Heart right ventricle (tissue), 16 donors: ENCODE results near the gene TTBK1. TPM values are rescaled to one million over a fixed set of nuclear protein-coding genes. Genes with fewer than 3 reads are reported as not detected.

ENCODE experiments used
- ATAC-seq, 8 donors: fragments of 200-7000 bp; cut with Tn5 transposase; one replicate each; pipeline ENCODE4 v1.9.1; 2020; ENCODE audit warnings: mild to moderate bottlenecking in 8 of 8, moderate library complexity in 8 of 8, moderate number of reproducible peaks in 1 of 8
- DNase-seq, 2 donors: peaks; one replicate each; pipeline ENCODE4 v3.0.0-alpha.2; 2020
- H3K27ac ChIP-seq, 10 donors: fragments of 200-600 bp; sonication (generic) in 2 of 10; one replicate each; pipeline versions ENCODE4 v1.5.0 to v1.8.0; 2020 to 2022; ENCODE audit warnings: mild to moderate bottlenecking in 3 of 10
- H3K27me3 ChIP-seq, 7 donors: fragments of 200-600 bp; one replicate each; pipeline ENCODE4 v1.8.0; 2021 to 2022; ENCODE audit warnings: mild to moderate bottlenecking in 2 of 7
- H3K36me3 ChIP-seq, 9 donors: fragments of 200-600 bp; sonication (generic) in 1 of 9; one replicate each; pipeline versions ENCODE4 v1.5.0 to v1.8.0; 2020 to 2022; ENCODE audit warnings: mild to moderate bottlenecking in 2 of 9
- H3K4me1 ChIP-seq, 9 donors: fragments of 200-600 bp; sonication (generic) in 1 of 9; one replicate each; pipeline versions ENCODE4 v1.5.0 to v1.8.0; 2020 to 2022; ENCODE audit warnings: mild to moderate bottlenecking in 4 of 9
- H3K4me3 ChIP-seq, 10 donors: fragments of 200-600 bp; sonication (generic) in 2 of 10; one replicate each; pipeline versions ENCODE4 v1.5.0 to v1.8.0; 2020 to 2022; ENCODE audit warnings: mild to moderate bottlenecking in 7 of 10, moderate library complexity in 2 of 10
- H3K9me3 ChIP-seq, 11 donors: fragments of 200-600 bp in 10 of 11; sonication (generic) in 2 of 11; one replicate each; pipeline versions ENCODE4 v1.5.0 to v1.8.0; 2013 to 2022; ENCODE audit warnings: mild to moderate bottlenecking in 2 of 11, control low read depth in 1 of 11, moderate library complexity in 1 of 11
- WGBS, 2 donors: extraction: QIAGEN DNeasy Blood & Tissue Kit; methylation state at CpG; one replicate each; pipeline ENCODE4 v1.1.7; 2013; ENCODE audit warnings: inconsistent platforms in 1 of 2; 5-methylcytosine and 5-hydroxymethylcytosine counted together
- intact Hi-C, 10 donors: fragments of 100-400 bp; cut with DNase I; formaldehyde crosslinking; loops; one replicate each; pipeline versions ENCODE4 v1.11.1 to v1.14.2; 2022
- polyA plus RNA-seq, 2 donors: library from polyadenylated mRNA; stranded (reverse); fragments of 200-250 nt; gene quantifications; one replicate each; pipeline ENCODE4 v1.2.3, GENCODE V29; 2013
- total RNA-seq, 10 donors: library from RNA; stranded (reverse); fragmentation: NEBNext Ultra II Directional in 3 of 10; extraction: Animal tissue kit (Norgen Biotek cat#: 25700) in 3 of 10; gene quantifications; one replicate each; pipeline versions ENCODE4 v1.2.1 to v1.2.4, GENCODE V29; 2021 to 2023
- TF ChIP-seq, protein P1 (sequence below), 9 donors: fragments of 200-600 bp; sonication (generic) in 2 of 9; IDR thresholded peaks; one replicate each; pipeline versions ENCODE4 v1.5.0 to v1.8.0; 2021 to 2022; ENCODE audit warnings: antibody characterized with exemption in 9 of 9, mild to moderate bottlenecking in 5 of 9, moderate library complexity in 1 of 9
- donor health status: Arrhythmogenic right ventricular cardiomyopathy.
- donor health status: ischemic (EF 13 %, LVEDD 7.1; RV severe dilation, severe dysfunction).
- donor health status: healthy with polysubstance abuse.
- donor health status: DM: no; HTN: yes; CAD: no.
- donor health status: DM: no; HTN: no; CAD: no.
- donor health status: ischemic (EF 25% LVEDD 6.9; RV normal size, moderate dysfunction).
- donor health status: ischemic (EF 25% LVEDD 5.7; RV mildly dilated, moderate dysfunction).
- donor health status: healthy.
- donor health status: DM: yes; HTN: yes; CAD: no.
- donor health status: Ischemic cardiomyopathy.
- donor health status: ischemic (EF 35%, LVEDD 5.7; RV mildly dilated, moderate dysfunction).
- donor health status: nonischemic (EF 11% LVEDD 7.7; RV severe dilation, severe dysfunction).
- donor health status: DM: yes; HTN: yes; CAD: no.
- donor health status: PGD.
- donor health status: ischemic (EF 29% LVEDD 5.4; RV normal size, mild dysfunction).
- donor health status: nonischemic (EF 23%, LVEDD 6.1; RV moderate dilation, normal function).

Gene TTBK1
- total and polyA plus RNA-seq, 12 donors: 0.04 to 0.69 (median 0.29) TPM

DNA sequence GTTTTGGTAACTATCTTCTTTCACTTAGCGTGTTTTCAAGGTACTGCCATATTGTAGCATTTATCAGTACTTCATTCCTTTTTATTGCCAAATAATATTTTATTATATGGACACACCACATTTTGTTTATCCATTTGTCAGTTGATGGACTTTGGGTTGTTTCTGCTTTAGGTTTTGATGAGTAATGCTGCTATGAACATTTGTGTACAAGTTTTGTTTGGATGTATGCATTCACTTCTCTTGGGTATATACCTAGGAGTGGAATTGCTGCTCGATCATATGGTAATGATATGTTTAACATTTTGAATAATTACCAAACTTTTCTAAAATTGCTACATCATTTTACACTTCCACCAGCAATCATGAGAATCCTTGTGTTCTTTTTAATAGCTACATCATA lies 48.4 kb downstream of the TTBK1 start:
- Histone ChIP-seq H3K4me1 (no peaks in the 10 kb centered on the region), H3K27ac (no peak overlapping the region), H3K9me3 (no peaks in the 10 kb centered on the region), H3K36me3 (no peaks in the 10 kb centered on the region), H3K27me3 (peaks cover 0 to 2% (median 0%) of the 10 kb centered on the region in 7 donors), H3K4me3 (no peak overlapping the region)
- TF ChIP-seq, protein P1, sequence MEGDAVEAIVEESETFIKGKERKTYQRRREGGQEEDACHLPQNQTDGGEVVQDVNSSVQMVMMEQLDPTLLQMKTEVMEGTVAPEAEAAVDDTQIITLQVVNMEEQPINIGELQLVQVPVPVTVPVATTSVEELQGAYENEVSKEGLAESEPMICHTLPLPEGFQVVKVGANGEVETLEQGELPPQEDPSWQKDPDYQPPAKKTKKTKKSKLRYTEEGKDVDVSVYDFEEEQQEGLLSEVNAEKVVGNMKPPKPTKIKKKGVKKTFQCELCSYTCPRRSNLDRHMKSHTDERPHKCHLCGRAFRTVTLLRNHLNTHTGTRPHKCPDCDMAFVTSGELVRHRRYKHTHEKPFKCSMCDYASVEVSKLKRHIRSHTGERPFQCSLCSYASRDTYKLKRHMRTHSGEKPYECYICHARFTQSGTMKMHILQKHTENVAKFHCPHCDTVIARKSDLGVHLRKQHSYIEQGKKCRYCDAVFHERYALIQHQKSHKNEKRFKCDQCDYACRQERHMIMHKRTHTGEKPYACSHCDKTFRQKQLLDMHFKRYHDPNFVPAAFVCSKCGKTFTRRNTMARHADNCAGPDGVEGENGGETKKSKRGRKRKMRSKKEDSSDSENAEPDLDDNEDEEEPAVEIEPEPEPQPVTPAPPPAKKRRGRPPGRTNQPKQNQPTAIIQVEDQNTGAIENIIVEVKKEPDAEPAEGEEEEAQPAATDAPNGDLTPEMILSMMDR (IDR thresholded peaks at IDR 0.05): no peak
- ATAC-seq (no peak), DNase-seq (no peak)
- intact Hi-C loops: no loop called here
- 91 to 92% methylated on average over 2 of the region's 2 CpGs for WGBS, 2 donors

DNA sequence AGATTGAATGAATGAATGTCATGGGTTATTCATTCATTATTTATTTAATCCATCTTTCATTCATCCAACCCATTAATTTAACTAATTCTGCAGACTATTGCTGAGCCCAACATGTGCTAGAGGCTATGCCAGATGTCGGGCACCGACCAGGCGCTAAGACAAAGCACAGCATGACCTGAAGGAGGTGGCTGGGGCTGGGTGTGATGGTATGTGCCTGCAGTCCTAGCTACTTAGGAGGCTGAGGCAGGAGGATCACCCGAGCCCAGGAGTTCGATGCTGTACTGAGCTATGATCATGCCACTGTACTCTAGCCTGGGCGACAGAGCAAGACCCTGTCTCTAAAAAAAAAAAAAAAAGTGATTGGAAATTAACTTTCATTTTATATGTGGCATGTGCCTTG lies 49.1 kb downstream of the TTBK1 start:
- Histone ChIP-seq H3K27me3 (no peaks in the 10 kb centered on the region), H3K4me1 (peaks cover 0 to 1% (median 0%) of the 10 kb centered on the region in 9 donors), H3K9me3 (no peaks in the 10 kb centered on the region), H3K27ac (no peak overlapping the region), H3K4me3 (no peak overlapping the region), H3K36me3 (no peaks in the 10 kb centered on the region)
- ATAC-seq: no peak
- WGBS, 2 donors: 93 to 94% methylated on average over 6 of the region's 6 CpGs
- intact Hi-C loops: no loop called here
- no peak for DNase-seq
- TF ChIP-seq, protein P1 (IDR thresholded peaks at IDR 0.05): no peak

DNA sequence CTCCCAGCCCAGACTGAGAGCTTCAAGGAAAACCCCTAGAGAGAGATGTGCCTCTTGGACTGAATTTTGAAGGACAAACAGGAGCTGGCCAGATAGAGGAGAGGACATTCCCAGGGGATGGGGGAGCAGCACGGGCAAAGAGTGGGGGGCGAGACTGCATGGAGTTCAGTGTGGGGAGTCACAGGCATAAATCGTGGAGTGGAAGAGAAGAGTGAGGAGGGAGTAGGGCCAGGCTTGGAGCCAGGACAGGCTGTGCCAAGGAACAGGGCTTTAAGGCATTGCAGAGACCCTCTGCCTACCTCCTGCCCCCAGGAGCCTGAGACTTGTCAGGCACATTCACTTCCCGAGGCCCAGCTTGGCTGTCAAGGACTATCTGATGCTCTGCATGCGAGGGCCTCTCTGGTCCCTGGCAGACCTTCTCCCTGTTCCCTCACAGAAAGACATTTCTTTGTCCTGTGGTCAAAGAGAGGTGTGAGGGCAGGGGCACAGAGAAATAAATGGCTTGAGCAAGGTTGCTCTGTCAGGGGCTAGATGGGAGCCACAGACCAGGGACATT lies 49.6 kb downstream of the TTBK1 start:
- Histone ChIP-seq H3K4me1 (peaks cover 0 to 6% (median 0%) of the 10 kb centered on the region in 9 donors), H3K9me3 (no peaks in the 10 kb centered on the region), H3K36me3 (no peaks in the 10 kb centered on the region), H3K27me3 (peaks cover 0 to 5% (median 0%) of the 10 kb centered on the region in 7 donors), H3K4me3 (no peak overlapping the region), H3K27ac (no peak overlapping the region)
- WGBS, 2 donors: 75 to 77% methylated on average over 5 of the region's 5 CpGs
- no peak for ATAC-seq
- intact Hi-C loops: no loop called here
- TF ChIP-seq, protein P1 (IDR thresholded peaks at IDR 0.05): no peak
- DNase-seq: no peak

DNA sequence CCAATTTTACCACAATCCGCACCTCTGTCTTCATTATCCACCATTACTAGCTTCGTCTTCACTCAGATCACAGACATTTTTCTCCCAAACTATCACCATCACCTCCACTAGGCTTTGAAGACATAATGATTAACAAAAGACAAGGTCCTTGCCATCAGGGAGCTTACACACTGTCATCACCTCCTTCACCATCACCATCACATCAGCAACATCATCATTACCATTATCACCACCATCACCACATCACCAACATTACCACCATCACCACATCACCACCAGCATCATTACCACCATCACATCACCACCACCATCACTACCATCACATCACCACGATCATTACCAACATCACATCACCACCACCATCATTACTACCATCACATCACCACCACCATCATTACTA lies 50.4 kb downstream of the TTBK1 start:
- WGBS, 2 donors: 94% methylated on average over 3 of the region's 3 CpGs
- H3K4me3 ChIP-seq: no peak overlapping the region
- H3K9me3 ChIP-seq: no peaks in the 10 kb centered on the region
- peaks cover 0 to 11% (median 0%) of the 10 kb centered on the region in 9 donors for H3K4me1 ChIP-seq
- DNase-seq (no peak), ATAC-seq (no peak)
- intact Hi-C loops: no loop called here
- peaks cover 0 to 13% (median 7%) of the 10 kb centered on the region in 7 donors for H3K27me3 ChIP-seq
- H3K36me3 ChIP-seq: no peaks in the 10 kb centered on the region
- no peak overlapping the region for H3K27ac ChIP-seq
- TF ChIP-seq, protein P1 (IDR thresholded peaks at IDR 0.05): no peak
